Ovary (tissue), 9 donors: ENCODE results near the gene HNRNPUL1. TPM values are rescaled to one million over a fixed set of nuclear protein-coding genes. Genes with fewer than 3 reads are reported as not detected.

Experiments
- DNase-seq, 5 donors: peaks; one replicate each; pipeline ENCODE4 v3.0.0-alpha.2; 2019 to 2020
- H3K27ac ChIP-seq, 2 donors: fragments of 200-600 bp; one replicate each; pipeline versions ENCODE4 v1.5.1 to v1.8.0; 2019 to 2022
- H3K27me3 ChIP-seq: fragments of 200-600 bp; one replicate; pipeline ENCODE4 v1.8.0; 2022
- H3K36me3 ChIP-seq: fragments of 200-600 bp; sonication (generic); one replicate; pipeline ENCODE4 v1.5.1; 2019
- H3K4me1 ChIP-seq: one replicate; pipeline ENCODE4 v1.8.1; 2013; ENCODE audit warnings: mild to moderate bottlenecking, moderate library complexity; ENCODE audit not compliant: insufficient read depth
- H3K4me3 ChIP-seq: fragments of 200-600 bp; sonication (generic); one replicate; pipeline ENCODE4 v1.5.1; 2017
- H3K9me3 ChIP-seq, 2 donors: fragments of 200-600 bp in 1 of 2; sonication (generic) in 1 of 2; one replicate each; pipeline versions ENCODE4 v1.5.1 to v1.8.1; 2013 to 2019; ENCODE audit warnings: mild to moderate bottlenecking in 1 of 2, moderate library complexity in 1 of 2
- CTCF ChIP-seq, 3 donors: fragments of 450-650 bp in 2 of 3; fragments of 200-600 bp in 1 of 3; IDR thresholded peaks; one replicate each; pipeline versions ENCODE4 v1.5.1 to v1.8.0; 2016 to 2022; ENCODE audit warnings: antibody characterized with exemption in 3 of 3, mild to moderate bottlenecking in 1 of 3
- EP300 ChIP-seq: sonication (generic); formaldehyde crosslinking; IDR thresholded peaks from one replicate; pipeline ENCODE4 v1.6.1; 2017; ENCODE audit warnings: antibody characterized with exemption
- POLR2A ChIP-seq: fragments of 450-650 bp; IDR thresholded peaks from one replicate; pipeline ENCODE4 v1.6.1; 2017; ENCODE audit warnings: antibody characterized with exemption, mild to moderate bottlenecking, moderate library complexity
- WGBS, 3 donors: extraction: QIAGEN DNeasy Blood & Tissue Kit in 1 of 3; methylation state at CpG; one replicate each; pipeline versions ENCODE4 v1.1.5 to v1.1.7; 2013 to 2017; 5-methylcytosine and 5-hydroxymethylcytosine counted together
- intact Hi-C, 4 donors: fragments of 100-400 bp; cut with DNase I; formaldehyde crosslinking; loops; one replicate each; pipeline versions ENCODE4 v1.11.0 to v1.15.1; 2022 to 2023
- polyA plus RNA-seq, 2 donors: library from polyadenylated mRNA; stranded (reverse); fragments of 200-250 nt in 1 of 2; fragments of 350-450 nt in 1 of 2; fragmentation: Illumina TruSeq in 1 of 2; extraction: RNeasy Lipid Tissue Mini Kit (QIAGEN cat#74804) in 1 of 2; gene quantifications; one replicate each; pipeline ENCODE4 v1.2.3, GENCODE V29; 2013 to 2014
- total RNA-seq, 7 donors: library from RNA; depleted of rRNA in 2 of 7; stranded (reverse); fragments of >200 nt in 2 of 7; fragmentation: NEBNext Ultra II Directional in 3 of 7; extraction: Animal tissue kit (Norgen Biotek cat#: 25700) in 3 of 7; gene quantifications; one replicate each; pipeline versions ENCODE4 v1.1.0 to v1.2.4, GENCODE V29; 2016 to 2023
- donor health status: DM: no; HTN: no; CAD: no; lungs with moderate emphysema.
- donor health status: DM: no; HTN: no; CAD: no.
- donor health status: Bipolar disorder and iron deficiency.
- donor health status: DM: yes; HTN: yes; CAD: no.
- donor health status: DM: no; HTN: no; CAD: no.
- donor health status: DM: yes; HTN: yes; CAD: no.

The HNRNPUL1 gene
- total and polyA plus RNA-seq, 9 donors = 102 to 259 (median 211) TPM

GRCh38 chr19:41351339-41352245 is 87.4 kb downstream of the HNRNPUL1 start:
- Histone ChIP-seq H3K4me3 (peak overlapping the region; percentile 60), H3K27me3 (no peaks in the 10 kb centered on the region), H3K9me3 (no peaks in the 10 kb centered on the region), H3K27ac (peak overlapping the region; percentile 25 to 77), H3K4me1 (peaks cover 12% of the 10 kb centered on the region), H3K36me3 (no peaks in the 10 kb centered on the region)
- DNase-seq = peak; percentile 53 to 74 (median 61)
- intact Hi-C loops = loop anchor here in 2 of 4 donors (2.0 to 5.0 kb wide), 2 partner anchors 27 to 39 kb away; partner anchors contain the start of gene CCDC97 (in 1 of the 2)
- TF ChIP-seq EP300 = no peak
- TF ChIP-seq POLR2A = no peak
- TF ChIP-seq CTCF (IDR thresholded peaks at IDR 0.05) = no peak
- 0 to 1% (median 0%) methylated on average over 46 to 58 of the region's 58 CpGs for WGBS, 3 donors

- Histone ChIP-seq H3K4me3 (peak overlapping the region; percentile 60), H3K4me1 (peaks cover 12% of the 10 kb centered on the region), H3K36me3 (no peaks in the 10 kb centered on the region), H3K27me3 (no peaks in the 10 kb centered on the region), H3K27ac (peak overlapping the region; percentile 65 to 77), H3K9me3 (no peaks in the 10 kb centered on the region)
- WGBS, 3 donors = 0 to 1% (median 1%) methylated on average over 12 of the region's 12 CpGs
- no peak for DNase-seq
- no peak for TF ChIP-seq POLR2A
- no peak for TF ChIP-seq CTCF (IDR thresholded peaks at IDR 0.05)
- TF ChIP-seq EP300 = no peak
- intact Hi-C loops = loop anchor here in 2 of 4 donors (2.0 to 5.0 kb wide), 2 partner anchors 27 to 40 kb away; partner anchors contain the start of gene CCDC97 (in 1 of the 2)
These were observed 88.1 kb downstream of the HNRNPUL1 start for GRCh38 chr19:41352279-41352608.

- H3K9me3 ChIP-seq = no peaks in the 10 kb centered on the region
- peak; percentile 46 to 76 (median 70) for DNase-seq
- H3K27me3 ChIP-seq = no peaks in the 10 kb centered on the region
- WGBS, 3 donors = 0 to 1% (median 0%) methylated on average over 61 to 71 of the region's 71 CpGs
- H3K4me1 ChIP-seq = peaks cover 12% of the 10 kb centered on the region
- H3K4me3 ChIP-seq = peak overlapping the region; percentile 60
- H3K27ac ChIP-seq = peak overlapping the region; percentile 65 to 77
- no peaks in the 10 kb centered on the region for H3K36me3 ChIP-seq
- intact Hi-C loops = loop anchor here in 2 of 4 donors (2.0 to 5.0 kb wide), 2 partner anchors 28 to 41 kb away; partner anchors contain the start of gene CCDC97 (in 1 of the 2)
- TF ChIP-seq EP300 (no peak), POLR2A (no peak), CTCF (IDR thresholded peaks at IDR 0.05) (peak in 1 of 3 donors; percentile 30)
These were observed 88.7 kb downstream of the HNRNPUL1 start for GRCh38 chr19:41352609-41353465.
